ENCODE measurements around the gene STAT2.

STAT2 gene

DNA sequence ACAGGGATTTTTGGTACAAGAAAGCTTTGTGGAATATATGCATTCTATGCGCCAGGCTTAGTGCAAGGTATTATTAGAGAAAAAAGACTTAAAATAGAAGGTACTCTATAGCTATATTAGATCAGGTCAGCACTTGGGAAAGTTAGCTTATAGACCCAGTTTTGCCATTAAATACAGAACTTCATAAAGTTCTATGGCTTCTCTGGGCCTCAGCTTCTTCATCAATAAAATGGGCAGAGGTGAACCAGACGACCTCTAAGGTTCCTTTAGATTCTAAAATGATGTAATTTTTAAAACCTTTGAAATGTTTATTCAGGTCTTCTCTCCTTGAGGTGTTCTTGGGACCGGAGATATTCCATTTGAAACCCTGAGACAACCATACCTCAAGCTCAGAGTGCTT, 51.2 kb downstream of the STAT2 start:
- DNase-seq (ENCODE audit: low read depth) = no peak
- H3K4me3 ChIP-seq (ENCODE audit: low read depth, low read length) = no peak overlapping the region
- TF ChIP-seq CTCF (IDR thresholded peaks at IDR 0.05; ENCODE audit: control insufficient read depth, extremely low read depth, insufficient read depth) = no peak

- no peak overlapping the region for H3K4me3 ChIP-seq (ENCODE audit: low read depth, low read length)
- TF ChIP-seq CTCF (IDR thresholded peaks at IDR 0.05; ENCODE audit: control insufficient read depth, extremely low read depth, insufficient read depth) = no peak
- DNase-seq (ENCODE audit: low read depth) = no peak
Observed at GRCh38 chr12:56307221-56307965, 52.5 kb downstream of the STAT2 start.

DNA sequence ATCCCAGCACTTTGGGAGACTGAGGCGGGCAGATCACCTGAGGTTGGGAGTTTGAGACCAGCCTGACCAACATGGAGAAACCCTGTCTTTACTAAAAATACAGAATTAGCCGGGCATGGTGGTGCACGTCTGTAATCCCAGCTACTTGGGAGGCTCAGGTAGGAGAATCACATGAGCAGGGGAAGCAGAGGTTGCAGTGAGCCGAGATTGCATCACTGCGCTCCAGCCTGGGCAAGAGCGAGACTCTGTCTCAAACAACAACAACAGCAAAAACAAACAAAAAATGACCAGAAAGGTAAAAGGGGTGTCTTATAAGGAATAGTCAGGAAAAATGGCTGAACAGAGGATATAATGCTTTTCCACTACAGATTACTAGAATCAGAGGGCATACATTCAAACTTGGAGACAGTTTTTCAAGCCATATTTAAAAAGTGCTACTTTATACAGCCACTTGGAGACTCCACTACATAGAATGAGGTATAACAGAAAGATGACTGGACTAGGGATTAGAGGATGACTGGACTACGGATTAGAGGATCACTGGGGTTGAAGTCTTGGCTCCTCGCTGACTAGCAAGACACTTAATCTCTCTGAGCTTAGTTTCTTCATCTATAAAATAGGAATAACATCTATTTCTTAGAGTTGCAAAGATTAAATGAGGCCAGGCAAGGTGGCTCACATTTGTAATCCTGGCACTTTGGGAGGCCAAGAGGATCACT, 54.9 kb downstream of the STAT2 start:
- no peak overlapping the region for H3K4me3 ChIP-seq (ENCODE audit: low read depth, low read length)
- TF ChIP-seq CTCF (IDR thresholded peaks at IDR 0.05; ENCODE audit: control insufficient read depth, extremely low read depth, insufficient read depth) = no peak
- DNase-seq (ENCODE audit: low read depth) = no peak

DNA sequence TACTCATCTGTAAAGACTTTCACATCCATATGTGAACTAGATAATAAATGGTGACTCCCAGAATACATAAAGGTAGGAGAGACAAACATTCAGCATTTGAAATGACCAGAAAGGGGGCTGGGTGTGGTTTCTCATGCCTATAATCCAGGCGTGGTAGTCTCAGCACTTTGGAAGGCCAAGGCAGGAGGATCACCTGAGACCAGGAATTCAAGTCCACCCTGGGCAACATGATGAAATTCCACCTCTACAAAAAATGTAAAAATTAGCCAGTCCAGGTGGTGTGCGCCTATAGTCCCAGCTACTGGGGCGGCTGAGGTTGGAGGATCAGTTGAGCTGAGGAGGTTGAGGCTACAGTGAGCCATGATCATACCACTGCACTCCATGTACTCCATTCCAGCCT, 55.6 kb downstream of the STAT2 start:
- no peak overlapping the region for H3K4me3 ChIP-seq (ENCODE audit: low read depth, low read length)
- TF ChIP-seq CTCF (IDR thresholded peaks at IDR 0.05; ENCODE audit: control insufficient read depth, extremely low read depth, insufficient read depth) = no peak
- no peak for DNase-seq (ENCODE audit: low read depth)

GRCh38 chr12:56300644-56301464, 59.1 kb downstream of the STAT2 start:
- DNase-seq (ENCODE audit: low read depth) = no peak

More at GRCh38 chr12:56300644-56301464, 59.1 kb downstream of the STAT2 start:
- peak overlapping the region; percentile 98 for H3K4me3 ChIP-seq (ENCODE audit: low read depth, low read length)
- no peak for TF ChIP-seq CTCF (IDR thresholded peaks at IDR 0.05; ENCODE audit: control insufficient read depth, extremely low read depth, insufficient read depth)

Data from LNCaP clone FGC (cell line).